Activated CD8-positive, alpha-beta memory T cell treated with anti-CD3 and anti-CD28 coated beads, Interleukin-2, amount 50 U/mL, for 48 hours (primary cell): ENCODE measurements around the gene EZR.

Source experiments
- DNase-seq: peaks from one replicate; pipeline ENCODE4 v3.0.0-alpha.2; 2020

The EZR gene

DNA sequence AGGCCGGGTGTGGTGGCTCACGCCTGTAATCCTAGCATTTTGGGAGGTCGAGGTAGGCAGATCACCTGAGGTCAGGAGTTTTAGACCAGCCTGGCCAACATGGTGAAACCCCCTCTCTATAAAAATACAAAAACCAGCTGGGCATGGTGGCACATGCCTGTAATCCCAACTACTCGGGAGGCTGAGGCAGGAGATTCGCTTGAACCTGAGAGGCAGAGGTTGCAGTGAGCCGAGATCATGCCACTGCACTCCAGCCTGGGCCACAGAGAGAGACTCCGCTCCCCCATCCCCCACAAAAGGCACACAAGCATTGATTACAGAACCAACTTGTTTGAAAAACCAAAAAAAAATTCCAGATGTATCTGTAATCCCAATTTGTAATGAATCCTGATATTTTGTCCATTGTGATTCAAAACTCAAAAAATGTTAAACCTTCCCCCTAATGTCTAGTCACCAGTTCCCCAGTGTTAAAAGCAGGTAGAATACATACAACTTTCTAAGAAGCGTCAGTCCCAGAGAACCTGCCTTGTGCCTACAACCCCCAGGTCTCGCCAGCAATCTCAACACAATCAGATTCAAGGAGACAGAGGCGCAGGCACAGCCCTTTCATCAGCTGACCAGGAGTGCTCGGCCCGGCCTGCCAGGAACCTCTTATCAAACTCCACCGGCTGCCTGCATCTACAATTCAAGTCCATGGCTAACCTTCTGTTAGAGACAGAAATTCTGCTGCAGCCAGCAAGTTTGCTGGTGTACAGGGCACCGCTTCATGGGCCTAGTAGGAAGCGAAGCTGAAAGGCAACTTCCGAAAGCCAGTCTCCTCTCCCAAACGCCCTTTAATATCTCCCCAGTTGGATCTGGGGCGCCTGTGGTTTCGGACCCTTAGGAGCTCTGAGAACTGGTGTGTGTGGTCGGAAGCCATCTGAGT lies 2.1 kb downstream of the EZR start:
- DNase-seq = peak; percentile 63

DNA sequence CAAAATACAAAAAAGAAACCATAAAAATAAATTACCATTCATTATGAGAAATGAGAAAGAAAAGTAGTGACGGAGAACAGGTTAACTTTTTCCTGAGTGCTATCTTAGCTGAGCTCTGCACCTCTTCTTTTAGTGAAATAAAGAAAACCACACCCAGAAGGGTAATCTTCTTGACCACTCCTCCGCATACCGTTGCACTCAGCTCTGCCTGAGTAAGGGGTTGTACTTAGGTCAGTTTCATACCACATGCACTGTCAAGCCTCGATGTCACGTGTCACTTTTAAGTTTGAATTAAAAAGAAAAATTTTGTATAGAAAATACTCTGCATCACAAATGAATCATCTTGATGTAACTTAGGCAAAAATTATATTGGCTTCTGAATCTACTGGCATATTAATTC lies 2.8 kb downstream of the EZR start:
- DNase-seq = peak; percentile 51

DNA sequence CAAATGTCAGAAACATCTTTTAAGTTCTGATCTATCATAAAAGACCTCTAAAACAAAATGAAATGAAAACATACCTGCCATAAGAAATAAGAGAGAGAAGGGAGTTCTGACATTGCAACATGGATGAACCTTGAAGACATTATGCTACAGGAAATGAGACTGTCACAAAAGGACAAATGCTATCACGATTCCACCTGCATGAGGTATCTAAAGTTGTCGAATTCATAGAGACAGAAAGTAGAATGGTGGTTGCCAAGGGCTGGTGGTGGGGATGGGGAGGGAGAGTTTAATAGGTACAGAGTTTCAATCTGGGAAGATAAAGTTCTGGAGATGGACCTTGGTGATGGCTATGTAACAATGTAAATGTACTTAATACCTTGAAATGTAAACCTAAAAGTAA lies 3.3 kb downstream of the EZR start:
- peak; percentile 45 for DNase-seq

DNA sequence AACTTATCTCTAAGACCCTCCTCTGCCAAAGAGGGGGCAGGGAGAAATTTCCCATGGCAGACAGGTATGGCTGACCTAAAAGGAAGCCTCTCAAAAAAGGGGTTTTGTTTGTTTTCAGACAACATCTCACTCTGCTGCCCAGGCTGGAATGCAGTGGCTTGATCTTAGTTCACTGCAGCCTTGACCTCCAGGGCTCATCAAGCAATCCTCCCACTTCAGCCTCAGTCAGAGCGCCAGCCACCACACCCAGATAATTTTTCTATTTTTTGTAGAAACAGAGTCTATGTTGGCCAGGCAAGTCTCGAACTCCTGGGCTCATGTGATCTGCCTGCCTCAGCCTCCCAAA lies 3.8 kb downstream of the EZR start:
- DNase-seq = peak; percentile 46

DNA sequence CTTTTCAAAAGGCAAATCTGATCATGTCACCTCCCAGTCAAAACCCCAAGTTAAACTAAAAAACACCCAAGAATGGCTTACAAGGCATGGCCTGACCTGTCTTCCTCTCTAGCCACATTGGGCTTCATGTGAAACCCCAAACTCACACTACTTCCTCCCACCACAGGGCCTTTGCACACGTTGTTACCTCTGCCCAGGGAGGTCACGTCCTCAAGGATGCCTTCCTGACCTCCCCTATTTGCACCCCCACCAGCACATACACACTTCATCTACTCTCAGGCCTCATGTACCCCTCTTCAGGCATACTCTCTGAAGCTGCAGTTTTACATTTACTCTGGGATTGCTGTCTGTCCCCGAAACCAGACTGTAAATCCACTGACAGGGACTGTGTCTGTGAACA lies 6.1 kb downstream of the EZR start:
- DNase-seq = peak; percentile 49

DNA sequence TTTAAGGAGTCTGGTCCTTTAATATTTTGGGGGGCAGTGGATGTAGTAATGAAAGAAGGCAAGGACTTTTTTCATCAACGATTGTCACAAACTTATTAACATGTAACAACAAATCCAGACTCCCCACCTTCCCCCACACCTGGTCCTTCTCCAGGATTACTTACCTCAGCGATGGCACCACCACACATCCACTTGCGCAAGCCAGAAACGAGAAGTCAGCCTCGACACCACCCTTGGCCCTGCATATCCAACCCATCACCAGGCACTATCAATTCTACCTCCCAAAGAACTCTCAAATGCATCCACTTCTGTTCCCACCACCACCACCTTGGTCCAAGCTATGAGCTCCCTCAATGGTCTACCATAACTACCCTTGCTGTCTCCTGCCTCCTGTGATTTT lies 6.6 kb downstream of the EZR start:
- DNase-seq = peak; percentile 44

DNA sequence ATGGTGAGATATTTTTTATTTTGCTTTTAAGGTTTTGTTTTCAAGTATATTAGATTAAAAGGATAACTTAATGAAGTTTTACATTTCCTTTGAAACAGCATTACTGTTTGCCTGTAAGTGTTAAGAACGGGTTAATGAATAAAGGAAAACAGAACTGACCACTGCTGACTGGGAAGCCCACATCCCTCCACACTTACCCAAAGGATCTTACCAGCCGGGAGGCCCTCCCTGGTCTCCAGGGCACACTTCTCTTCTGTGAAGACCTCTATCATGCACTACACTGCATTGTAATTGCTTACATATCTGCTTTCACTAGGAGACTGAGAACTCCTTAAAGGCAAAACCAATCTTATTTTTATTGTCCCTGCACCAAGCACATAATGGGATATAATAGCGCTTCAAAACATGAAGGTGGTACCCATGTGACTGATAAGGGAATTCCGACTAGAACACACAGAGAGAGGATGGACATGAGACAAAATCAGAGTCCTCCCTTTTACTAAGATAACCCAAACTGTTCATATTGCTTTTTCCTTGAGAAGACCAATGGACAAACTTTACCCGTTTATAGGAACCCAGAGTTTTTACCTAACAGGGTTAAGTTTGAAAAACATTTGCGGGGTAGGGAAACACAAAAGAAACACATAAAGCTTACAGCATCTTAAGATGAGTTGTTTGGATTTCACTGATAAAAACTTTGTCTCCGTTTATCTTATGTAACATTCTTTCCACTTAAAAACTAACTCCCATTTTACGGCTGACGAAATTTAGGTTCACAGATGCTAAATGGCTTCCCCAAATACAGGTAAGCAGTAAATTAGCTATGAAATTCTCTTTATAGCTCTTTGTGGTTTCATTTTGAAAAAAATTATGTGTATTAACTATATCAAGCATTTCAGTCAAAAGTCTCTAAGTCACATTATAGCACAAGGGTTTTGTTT lies 8.7 kb downstream of the EZR start:
- DNase-seq = peak; percentile 32

DNA sequence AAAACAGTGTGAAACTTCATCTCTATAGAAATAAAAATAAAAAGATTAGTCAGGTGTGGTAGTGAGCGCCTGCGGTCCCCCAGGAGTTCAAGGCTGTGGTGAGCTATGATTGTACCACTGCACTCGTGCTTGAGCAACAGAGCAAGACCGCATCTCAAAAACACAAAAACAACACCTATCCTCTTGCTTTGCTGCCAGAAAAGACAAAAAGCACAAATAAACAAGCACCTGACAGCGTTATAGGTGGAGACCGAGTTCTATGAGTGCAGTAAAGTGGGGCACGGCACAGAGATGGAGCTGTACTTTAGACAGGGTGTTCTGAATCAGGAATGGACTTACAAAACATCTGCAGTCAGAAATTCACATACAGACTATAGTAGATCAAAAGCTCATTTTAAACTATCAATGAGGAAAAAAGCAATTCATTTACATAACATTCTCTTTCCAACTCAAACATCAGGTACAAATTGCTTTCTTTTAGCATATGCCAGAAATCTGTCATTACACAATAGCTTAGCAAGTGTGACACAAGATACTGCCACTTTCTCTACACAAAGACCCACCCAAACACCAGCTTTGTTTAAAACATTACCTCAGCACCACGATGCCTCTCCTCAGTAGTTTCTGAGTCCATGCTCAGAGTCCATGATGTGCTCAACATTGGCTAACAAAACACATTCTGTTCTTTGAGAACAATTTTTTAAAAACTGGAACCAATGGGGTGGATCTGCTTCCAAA lies 10.1 kb downstream of the EZR start:
- DNase-seq = peak; percentile 42

DNA sequence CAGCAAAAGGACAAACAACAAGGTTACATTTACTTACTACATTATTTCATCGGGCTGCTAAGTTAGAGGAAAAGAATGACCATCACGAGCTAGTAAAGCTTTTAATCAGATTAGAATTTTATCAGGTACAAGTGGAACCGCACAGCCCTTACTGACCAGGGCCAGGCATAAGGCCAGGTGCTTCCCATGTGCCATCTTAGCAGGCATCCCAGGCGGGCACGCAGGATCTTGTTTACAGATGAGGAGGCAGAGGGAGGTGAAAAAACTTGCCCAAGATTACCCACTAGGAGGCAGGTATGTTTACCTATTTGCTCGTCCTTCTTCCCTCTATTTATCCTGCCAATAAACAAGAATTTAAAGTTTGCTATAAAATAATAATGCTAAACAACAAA lies 10.7 kb downstream of the EZR start:
- peak; percentile 30 for DNase-seq

DNA sequence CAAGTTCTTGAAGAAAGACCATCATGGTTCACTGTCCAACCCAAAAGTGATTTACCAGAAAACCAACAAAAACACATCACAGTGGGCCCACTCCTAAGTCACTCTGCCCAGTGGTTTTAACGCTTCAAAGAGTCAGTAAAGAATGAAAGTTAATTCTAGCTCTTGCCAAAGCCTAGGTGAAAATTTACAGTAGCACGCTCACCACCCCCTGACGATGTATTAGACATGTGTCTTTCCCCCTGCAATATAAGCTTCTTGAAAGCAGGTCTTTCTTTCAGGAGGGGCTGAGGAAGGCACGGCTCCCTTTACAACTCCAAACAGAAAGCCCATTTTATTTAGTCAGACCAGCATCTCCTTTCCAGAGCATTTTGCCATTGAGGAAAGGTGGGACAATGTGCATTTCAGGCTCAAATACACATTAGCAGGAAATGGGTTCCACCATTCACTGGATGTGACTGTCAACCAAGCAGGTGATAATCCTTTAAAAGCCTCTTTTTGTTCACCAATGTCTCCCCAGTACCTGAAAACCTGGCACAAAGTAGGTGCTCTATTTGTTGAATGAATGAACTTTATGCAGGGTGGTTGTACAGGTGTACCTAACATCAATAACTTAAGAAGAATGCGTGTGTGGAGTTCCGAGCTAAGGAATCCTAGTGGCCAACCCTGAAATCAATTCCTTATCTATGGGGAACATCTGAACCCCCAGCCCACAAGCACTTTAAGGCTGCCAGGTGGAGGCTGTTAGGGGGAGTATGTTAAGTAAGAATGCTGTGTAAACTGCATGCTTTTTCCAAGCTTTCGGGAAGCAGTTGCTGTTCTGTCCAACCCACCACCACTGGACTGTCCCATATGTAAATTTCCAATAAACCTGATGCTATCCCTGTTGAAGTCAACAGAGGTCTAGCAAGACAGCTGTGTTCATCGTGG lies 11.4 kb downstream of the EZR start:
- DNase-seq = peak; percentile 36

DNA sequence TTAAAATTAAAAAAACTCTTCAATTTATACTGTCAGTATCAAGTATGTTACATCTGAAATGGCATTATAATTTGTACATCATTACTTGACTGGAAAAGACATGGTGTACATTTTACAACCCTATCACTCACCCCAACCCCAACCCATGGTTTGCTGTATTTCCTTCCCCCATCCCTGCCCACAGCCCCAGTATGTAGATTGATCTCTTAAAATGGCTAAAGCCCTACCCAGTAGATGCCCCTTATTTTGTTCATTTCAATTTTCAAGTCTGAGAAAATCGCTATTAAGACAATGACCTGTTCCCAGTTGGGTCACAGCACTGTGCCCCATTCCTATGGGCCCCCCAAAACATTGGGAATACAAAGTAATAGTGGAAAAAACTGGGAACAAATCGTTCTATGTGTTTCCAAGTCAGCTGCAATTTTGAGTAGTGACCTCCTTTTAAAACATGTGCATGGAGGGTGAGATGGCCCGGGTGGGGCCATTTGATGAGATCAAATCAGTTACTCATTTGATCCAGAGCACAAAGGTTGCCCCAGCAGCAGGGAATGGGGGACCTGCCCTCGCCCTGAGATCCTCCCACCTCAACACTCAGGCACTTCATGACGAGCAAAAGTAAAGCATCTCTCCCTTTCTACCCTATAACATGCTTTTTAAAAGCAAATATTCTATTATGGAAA lies 13.3 kb downstream of the EZR start:
- no peak for DNase-seq

DNA sequence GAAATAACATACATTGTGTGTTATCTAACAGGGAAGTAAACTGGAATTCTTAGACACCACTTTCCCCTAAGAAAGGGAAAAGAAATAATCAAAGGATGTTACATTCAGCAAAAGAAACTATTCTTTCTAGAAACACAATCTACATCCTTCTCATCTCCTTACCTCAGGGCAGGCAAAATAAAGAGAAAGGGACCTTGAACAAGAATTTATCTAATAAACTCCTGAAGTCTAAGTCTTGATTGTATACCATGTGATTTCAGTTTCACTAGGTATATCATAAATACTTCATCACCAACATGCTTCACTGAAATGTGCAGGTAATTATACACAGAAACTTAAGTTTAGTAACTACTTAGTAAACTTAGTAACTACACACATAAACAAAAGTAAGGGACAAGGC lies 15.0 kb downstream of the EZR start:
- DNase-seq = no peak

DNA sequence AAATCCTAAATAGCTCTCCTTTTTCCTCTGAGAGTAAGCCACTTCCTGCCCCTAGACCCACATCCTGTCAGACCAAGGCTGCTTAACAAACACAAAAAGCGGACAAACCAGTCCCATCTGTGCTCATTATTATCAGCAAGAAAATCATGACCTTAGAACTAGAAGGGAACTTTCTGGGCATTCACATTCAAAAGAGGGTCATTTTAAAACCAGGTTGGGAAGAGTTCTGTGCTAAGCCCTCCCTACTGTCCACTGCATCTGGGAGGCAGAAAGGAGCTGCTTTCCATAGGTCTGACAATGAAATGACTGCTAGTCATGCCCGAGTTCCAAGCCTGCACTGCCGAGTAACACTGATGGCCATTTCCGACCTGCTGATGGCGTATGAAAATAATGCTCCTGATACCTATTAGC lies 15.4 kb downstream of the EZR start:
- DNase-seq = no peak

DNA sequence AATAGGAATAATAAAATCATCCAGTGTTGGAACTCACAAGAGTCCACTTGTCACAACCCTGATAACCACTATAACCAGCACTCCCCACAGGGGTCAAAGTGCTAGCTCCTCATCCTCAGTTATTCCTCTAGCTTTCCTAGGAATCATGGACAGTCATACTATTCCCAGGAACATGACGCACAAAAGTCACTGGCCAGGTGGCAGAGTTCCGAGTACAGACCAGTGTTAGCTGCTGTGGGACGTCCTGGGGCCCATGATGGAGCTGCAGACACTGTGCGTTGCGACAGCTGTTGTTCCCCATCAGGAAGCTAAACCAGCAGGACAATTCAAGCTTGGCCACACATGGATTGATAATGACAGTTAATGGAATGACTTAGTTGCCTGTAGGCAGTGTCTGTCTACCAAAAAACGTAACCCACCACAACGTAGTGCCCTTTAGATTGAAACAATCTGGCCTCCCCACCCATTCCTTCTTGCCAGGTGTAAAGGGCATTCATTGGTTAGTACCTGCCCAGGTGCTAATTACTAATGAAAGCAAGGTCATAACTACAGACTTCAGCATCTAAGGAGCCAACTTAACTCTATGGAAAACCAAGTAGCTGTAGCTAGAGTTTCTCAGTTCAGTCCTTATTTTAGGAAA lies 17.4 kb downstream of the EZR start:
- DNase-seq = no peak

DNA sequence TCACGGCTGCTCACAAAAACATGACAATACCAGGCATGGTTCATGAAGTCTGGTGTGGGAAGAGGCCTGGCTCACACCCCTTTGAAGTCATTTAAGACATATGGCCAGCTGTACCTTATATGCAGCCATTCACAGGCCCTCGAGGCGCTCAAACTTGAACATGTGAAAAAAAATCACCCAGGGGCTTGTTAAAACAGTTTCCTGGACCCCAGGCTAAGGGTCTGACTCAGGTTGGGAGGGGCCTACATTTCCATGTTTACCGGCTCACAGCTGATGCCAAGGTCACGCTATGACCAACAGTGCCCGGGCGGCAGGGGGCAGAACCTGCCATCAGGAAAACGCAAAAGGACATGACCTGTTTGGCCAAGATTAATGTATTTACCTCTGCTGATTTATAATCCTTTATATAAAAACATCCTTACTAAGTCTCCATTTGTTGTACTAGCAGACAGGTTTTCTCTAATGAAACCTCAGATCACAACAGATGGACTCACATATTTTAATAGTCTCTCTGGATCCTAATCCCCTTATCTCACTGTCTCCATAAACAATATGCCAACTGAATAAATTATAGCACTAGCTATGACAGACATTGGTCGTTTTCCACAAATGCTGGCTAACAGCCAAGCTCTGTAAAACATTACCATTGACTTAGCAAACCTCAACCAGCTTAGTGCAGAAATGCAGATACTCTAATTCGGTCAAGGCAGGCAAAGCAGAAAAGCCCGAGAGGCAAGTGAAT lies 19.9 kb downstream of the EZR start:
- DNase-seq = no peak

DNA sequence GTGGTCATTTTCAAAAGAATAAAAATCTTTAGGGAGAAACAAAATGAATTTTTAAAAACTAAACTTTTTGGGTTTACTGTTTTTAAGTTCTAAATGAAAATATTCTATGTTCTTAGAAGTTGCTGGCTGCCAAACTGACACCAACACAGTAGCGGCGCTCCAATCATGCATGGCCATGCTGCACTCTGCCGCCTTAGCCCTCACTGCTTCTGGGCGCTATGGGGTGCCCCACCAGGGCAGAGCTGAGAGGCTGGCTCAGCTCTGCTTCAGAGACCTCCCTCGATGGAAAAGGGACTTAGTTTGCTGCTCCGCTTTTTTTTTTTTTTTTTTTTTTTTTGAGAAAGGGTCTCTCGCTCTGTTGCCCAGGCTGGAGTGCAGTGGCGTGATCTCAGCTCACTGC lies 20.9 kb downstream of the EZR start:
- no peak for DNase-seq

DNA sequence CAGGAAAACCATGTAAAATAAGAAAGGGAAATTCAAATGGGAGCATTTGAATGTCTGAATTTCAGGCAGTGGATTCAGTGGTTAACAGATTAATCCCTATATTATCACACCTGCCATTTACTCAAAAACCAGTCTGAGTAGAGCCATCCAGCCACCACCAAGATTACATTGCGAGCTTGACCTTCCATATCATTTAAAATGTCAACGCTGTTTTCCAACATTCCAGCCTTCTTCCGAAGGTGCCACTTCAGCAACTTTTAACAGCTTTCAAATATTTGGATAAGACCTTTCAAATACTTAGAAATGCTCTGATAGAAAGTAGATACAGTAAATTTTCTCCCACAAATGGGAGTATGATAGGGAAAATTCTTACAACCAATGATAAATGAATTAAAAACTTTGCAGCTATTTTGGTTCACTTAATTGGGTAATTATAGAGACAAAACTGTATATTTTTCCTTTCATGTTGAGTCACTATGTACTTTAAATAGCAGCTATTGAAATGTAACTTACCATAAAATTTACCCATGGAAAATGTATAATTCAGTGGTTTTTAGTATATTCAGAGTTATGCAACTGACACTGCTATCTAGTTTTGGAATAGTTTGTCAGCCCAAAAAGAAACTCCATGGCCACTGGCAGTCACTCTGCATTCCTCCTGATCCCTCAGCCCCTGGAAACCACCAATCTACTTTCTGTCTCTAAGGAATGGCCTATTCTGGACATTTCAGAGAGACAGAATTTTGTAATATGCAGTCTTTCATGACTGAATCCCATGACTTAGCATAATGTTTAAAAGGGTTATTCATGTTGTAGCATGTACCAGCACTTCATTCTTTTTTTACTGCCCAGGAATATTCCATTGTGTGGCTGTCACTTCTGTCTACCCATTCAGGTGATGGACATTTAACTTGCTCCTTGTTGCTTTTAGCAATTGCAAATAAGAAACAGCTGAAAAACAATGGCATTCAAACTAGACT lies 21.5 kb downstream of the EZR start:
- DNase-seq = no peak

DNA sequence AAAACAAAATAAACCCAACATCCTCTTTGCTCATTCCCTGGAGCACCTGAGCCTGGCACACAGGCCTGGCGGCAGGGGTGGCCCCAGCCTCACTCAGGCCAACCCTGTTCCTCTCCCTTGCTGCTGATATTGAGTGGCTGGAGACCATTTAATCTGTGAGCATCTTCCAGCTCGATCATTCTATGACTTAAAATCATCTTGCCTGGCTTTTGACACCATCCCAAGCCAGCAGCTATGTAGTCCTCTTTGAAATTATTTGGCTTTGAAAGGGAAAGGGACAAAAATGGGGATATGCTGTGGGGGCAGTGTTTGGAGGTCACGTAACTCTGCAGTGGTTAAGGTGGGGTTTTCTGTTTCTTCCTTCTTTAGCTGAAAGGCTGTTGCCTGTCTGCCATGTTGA lies 22.8 kb downstream of the EZR start:
- no peak for DNase-seq

DNA sequence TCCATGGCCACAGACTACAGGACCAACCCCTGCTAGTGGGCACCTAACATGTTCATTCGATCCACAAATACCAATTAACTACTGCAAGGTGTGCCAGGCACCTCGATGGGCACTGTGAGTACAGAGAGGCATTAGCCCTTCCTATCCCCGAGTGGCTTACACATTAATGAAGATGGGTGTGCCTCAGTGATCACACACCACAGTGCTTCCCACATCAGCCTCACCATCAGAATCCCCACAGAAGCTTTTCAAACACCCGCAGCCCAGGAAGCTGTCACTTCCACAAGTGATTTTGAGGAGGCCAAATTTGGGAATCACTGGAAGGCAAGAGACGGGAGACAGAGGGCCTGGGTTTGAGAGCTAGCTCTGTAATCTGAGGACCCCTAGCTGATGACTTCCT lies 23.7 kb downstream of the EZR start:
- no peak for DNase-seq
